CD4-positive, alpha-beta T cell (primary cell): Measurements from ENCODE around the gene ANKRD13B. TPM values are rescaled to one million over a fixed set of nuclear protein-coding genes. Genes with fewer than 3 reads are reported as not detected.

Experiments used
- ATAC-seq: fragments of 200-7000 bp; cut with Tn5 transposase; one replicate; pipeline ENCODE4 v1.10.0; 2022; ENCODE audit warnings: mild to moderate bottlenecking; ENCODE audit not compliant: poor library complexity
- CTCF ChIA-PET: fragments of 350-600 bp; sonication (Branson Sonifier 250); formaldehyde crosslinking; loops from one replicate; lab custom pipeline; 2021; ENCODE audit warnings: antibody characterized with exemption, inconsistent platforms; lab: Charles Lee
- POLR2A ChIA-PET: fragments of 350-600 bp; sonication (Branson Sonifier 250); formaldehyde crosslinking; loops from one replicate; lab custom pipeline; 2021; ENCODE audit warnings: antibody characterized with exemption, inconsistent platforms; lab: Charles Lee
- DNase-seq, 14 experiments: peaks; one replicate each; pipeline ENCODE4 v3.0.0-alpha.2; 2013 to 2020; ENCODE audit warnings: mixed read lengths in 2 of 14
- H3K27ac ChIP-seq, 2 donors: one replicate each; pipeline versions ENCODE4 v1.5.1 to v1.7.0; 2013; ENCODE audit warnings: low read length in 2 of 2, low read depth in 1 of 2, mild to moderate bottlenecking in 1 of 2
- H3K27me3 ChIP-seq, 2 experiments: 1 replicate in 1 of 2; 2 replicates in 1 of 2; pipeline versions ENCODE4 v1.6.1 to v1.7.0; 2013; ENCODE audit warnings: low read length in 2 of 2, control low read depth in 1 of 2, mild to moderate bottlenecking in 1 of 2, moderate library complexity in 1 of 2; ENCODE audit not compliant: insufficient read depth in 2 of 2, control insufficient read depth in 1 of 2
- H3K36me3 ChIP-seq: one replicate; pipeline ENCODE4 v1.6.1; 2013; ENCODE audit warnings: low read length, control low read depth; ENCODE audit not compliant: insufficient read depth
- H3K4me1 ChIP-seq: one replicate; pipeline ENCODE4 v1.6.1; 2013; ENCODE audit warnings: low read length, control low read depth; ENCODE audit not compliant: insufficient read depth
- H3K4me3 ChIP-seq: one replicate; pipeline ENCODE4 v1.5.1; 2013; ENCODE audit warnings: mild to moderate bottlenecking, low read length, moderate library complexity
- H3K9me3 ChIP-seq, 2 experiments: 1 replicate in 1 of 2; 2 replicates in 1 of 2; pipeline versions ENCODE4 v1.6.1 to v1.7.0; 2013; ENCODE audit warnings: low read length in 2 of 2, mild to moderate bottlenecking in 2 of 2, control low read depth in 1 of 2, moderate library complexity in 1 of 2; ENCODE audit not compliant: control insufficient read depth in 1 of 2, insufficient read depth in 1 of 2
- H3K27ac Mint-ChIP-seq: one replicate; pipeline ENCODE4 v1.8.0; 2020; ENCODE audit warnings: mixed read lengths
- H3K27me3 Mint-ChIP-seq: one replicate; pipeline ENCODE4 v1.8.0; 2021; ENCODE audit warnings: mixed read lengths
- H3K36me3 Mint-ChIP-seq: one replicate; pipeline ENCODE4 v1.8.0; 2021; ENCODE audit warnings: low read depth, mixed read lengths
- H3K4me1 Mint-ChIP-seq: one replicate; pipeline ENCODE4 v1.8.0; 2021; ENCODE audit warnings: low read depth, mixed read lengths
- H3K4me3 Mint-ChIP-seq: one replicate; pipeline ENCODE4 v1.8.0; 2020; ENCODE audit warnings: mild to moderate bottlenecking, mixed read lengths
- H3K9me3 Mint-ChIP-seq: one replicate; pipeline ENCODE4 v1.8.0; 2020; ENCODE audit warnings: mixed read lengths
- intact Hi-C, 2 experiments: fragments of 100-400 bp; cut with DNase I in 1 of 2; cut with micrococcal nuclease in 1 of 2; formaldehyde crosslinking; loops; one replicate each; pipeline versions ENCODE4 v1.15.1 to v1.9.0; 2023 to 2025; cut with DNase I, micrococcal nuclease
- total RNA-seq, 174 experiments: library from RNA in 2 of 174; stranded (reverse) in 2 of 174; gene quantifications; one replicate each; pipeline ENCODE4 v1.2.3 and lab custom pipeline; 2021 to 2026
- TF ChIP-seq, protein P1 (sequence below): fragments of 200-600 bp; IDR thresholded peaks from one replicate; pipeline ENCODE4 v1.8.0; 2022; ENCODE audit warnings: antibody characterized with exemption, mild to moderate bottlenecking

The ANKRD13B gene
- total RNA-seq, 2 experiments from 2014 or later = 2.1 to 3.0 TPM

DNA sequence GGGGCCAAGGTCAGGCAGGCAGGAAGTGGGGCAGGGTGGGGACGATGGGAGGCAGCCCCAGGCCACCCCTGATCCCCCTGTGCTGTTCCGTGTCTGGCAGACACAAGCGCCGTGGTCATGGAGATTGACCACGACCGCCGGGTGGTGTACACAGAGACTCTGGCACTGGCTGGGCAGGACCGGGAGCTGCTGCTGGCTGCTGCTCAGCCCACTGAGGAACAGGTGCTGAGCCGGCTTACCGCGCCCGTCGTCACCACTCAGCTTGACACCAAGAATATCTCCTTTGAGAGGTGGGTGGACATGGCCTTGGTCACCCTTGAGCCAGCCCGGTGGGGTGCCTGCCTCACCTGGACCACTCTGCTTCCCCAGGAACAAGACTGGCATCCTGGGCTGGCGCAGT lies 16.1 kb downstream of the ANKRD13B start:
- no peaks in the 10 kb centered on the region for H3K27me3 Mint-ChIP-seq
- H3K27me3 ChIP-seq = no peaks in the 10 kb centered on the region
- H3K36me3 ChIP-seq = no peaks in the 10 kb centered on the region
- H3K4me1 ChIP-seq = peaks cover 13% of the 10 kb centered on the region
- TF ChIP-seq, protein P1, sequence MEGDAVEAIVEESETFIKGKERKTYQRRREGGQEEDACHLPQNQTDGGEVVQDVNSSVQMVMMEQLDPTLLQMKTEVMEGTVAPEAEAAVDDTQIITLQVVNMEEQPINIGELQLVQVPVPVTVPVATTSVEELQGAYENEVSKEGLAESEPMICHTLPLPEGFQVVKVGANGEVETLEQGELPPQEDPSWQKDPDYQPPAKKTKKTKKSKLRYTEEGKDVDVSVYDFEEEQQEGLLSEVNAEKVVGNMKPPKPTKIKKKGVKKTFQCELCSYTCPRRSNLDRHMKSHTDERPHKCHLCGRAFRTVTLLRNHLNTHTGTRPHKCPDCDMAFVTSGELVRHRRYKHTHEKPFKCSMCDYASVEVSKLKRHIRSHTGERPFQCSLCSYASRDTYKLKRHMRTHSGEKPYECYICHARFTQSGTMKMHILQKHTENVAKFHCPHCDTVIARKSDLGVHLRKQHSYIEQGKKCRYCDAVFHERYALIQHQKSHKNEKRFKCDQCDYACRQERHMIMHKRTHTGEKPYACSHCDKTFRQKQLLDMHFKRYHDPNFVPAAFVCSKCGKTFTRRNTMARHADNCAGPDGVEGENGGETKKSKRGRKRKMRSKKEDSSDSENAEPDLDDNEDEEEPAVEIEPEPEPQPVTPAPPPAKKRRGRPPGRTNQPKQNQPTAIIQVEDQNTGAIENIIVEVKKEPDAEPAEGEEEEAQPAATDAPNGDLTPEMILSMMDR = no peak
- peaks cover 4% of the 10 kb centered on the region for H3K4me1 Mint-ChIP-seq
- intact Hi-C loops = no loop called here
- no peak overlapping the region for H3K27ac ChIP-seq
- no peak for ATAC-seq
- H3K4me3 ChIP-seq = no peak overlapping the region
- no peaks in the 10 kb centered on the region for H3K9me3 Mint-ChIP-seq
- no peak overlapping the region for H3K4me3 Mint-ChIP-seq
- no peak overlapping the region for H3K27ac Mint-ChIP-seq
- H3K9me3 ChIP-seq = no peaks in the 10 kb centered on the region
- POLR2A ChIA-PET = interaction anchor here (0.8 kb wide), 1 partner anchor 8 kb away, joined by 3 read pairs; no protein-coding TSS in a partner anchor
- H3K36me3 Mint-ChIP-seq = no peaks in the 10 kb centered on the region
- CTCF ChIA-PET = interaction anchor here (4.2 kb wide), 1 partner anchor 8 kb away, joined by 20 read pairs; no protein-coding TSS in a partner anchor
- no peak for DNase-seq

DNA sequence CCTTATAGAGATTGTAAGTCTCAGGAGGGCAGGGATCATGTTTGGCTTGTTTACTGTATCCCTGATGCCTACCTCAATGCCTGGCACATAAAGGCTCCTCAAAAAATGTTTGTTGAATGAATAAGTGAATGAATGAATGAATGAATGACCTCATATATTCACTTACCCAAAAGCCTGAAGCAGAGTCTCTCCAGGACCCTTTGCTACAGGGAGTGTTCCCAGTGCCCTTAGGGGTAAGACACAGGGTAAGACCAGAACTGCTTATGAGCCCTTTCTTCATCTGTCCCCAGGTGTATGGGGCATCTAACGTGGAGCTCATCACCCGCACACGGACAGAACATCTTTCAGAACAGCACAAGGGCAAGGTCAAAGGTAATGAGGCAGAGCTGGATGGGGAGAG lies 17.5 kb downstream of the ANKRD13B start:
- H3K27ac Mint-ChIP-seq = no peak overlapping the region
- POLR2A ChIA-PET = no interaction called here
- intact Hi-C loops = loop anchor here (5.0 to 10.0 kb wide), 3 partner anchors 46 to 324 kb away; partner anchors contain the start of genes ABHD15 (in 2 of the 2), TP53I13 (in 2 of the 2) and SSH2 (in 1 of the 2)

DNA sequence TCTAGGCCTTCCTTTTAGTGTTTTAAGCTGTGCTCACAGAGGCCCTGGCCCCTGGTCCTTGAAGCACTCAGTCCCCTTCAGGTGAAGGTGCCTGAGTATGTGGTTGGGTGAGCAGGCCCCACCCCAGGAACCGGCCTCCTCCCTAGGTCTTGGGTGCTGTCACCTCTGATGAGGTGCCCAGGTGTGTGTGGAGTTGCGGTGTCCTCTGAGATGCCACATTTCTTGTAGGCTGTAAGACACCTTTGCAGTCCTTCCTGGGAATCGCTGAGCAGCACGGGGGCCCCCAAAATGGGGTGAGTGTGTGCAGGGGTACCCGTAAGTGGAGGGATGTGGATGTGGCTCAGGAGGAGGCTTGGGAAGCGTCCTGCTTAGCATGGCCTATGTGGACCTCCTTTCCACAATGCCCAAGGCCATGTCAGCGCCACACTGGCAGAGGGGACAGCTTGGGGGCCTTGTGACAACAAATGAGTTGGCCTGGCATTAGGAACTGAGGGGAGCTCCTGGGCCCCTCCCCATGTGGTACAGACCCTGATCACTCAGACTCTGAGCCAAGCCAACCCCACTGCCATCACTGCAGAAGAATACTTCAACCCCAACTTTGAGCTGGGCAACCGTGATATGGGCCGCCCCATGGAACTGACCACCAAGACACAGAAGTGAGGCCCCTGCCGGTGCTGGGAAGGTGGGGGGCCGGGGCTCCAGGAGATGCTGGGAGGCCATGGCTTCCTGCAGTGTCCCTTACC lies 18.6 kb downstream of the ANKRD13B start:
- H3K36me3 ChIP-seq = no peaks in the 10 kb centered on the region
- ATAC-seq = no peak
- H3K9me3 ChIP-seq = no peaks in the 10 kb centered on the region
- no peaks in the 10 kb centered on the region for H3K27me3 ChIP-seq
- H3K4me3 Mint-ChIP-seq = peak overlapping the region; percentile 20
- no peaks in the 10 kb centered on the region for H3K36me3 Mint-ChIP-seq
- no peak overlapping the region for H3K27ac Mint-ChIP-seq
- TF ChIP-seq, protein P1 = no peak
- H3K4me1 ChIP-seq = peaks cover 38% of the 10 kb centered on the region
- H3K27ac ChIP-seq = no peak overlapping the region
- intact Hi-C loops = loop anchor here (1.0 to 10.0 kb wide), 4 partner anchors 17 to 323 kb away; partner anchors contain the start of genes ABHD15 (in 2 of the 2), TP53I13 (in 2 of the 2) and SSH2 (in 1 of the 2)
- H3K4me3 ChIP-seq = no peak overlapping the region
- no peak for DNase-seq
- CTCF ChIA-PET = no interaction called here
- H3K4me1 Mint-ChIP-seq = peaks cover 29% of the 10 kb centered on the region
- POLR2A ChIA-PET = no interaction called here
- no peaks in the 10 kb centered on the region for H3K9me3 Mint-ChIP-seq
- no peaks in the 10 kb centered on the region for H3K27me3 Mint-ChIP-seq

More for the DNA sequence above, 17.5 kb downstream of the ANKRD13B start:
- no peaks in the 10 kb centered on the region for H3K9me3 Mint-ChIP-seq
- Histone ChIP-seq H3K4me3 (no peak overlapping the region), H3K27me3 (no peaks in the 10 kb centered on the region), H3K36me3 (no peaks in the 10 kb centered on the region), H3K4me1 (peaks cover 27% of the 10 kb centered on the region), H3K27ac (no peak overlapping the region), H3K9me3 (no peaks in the 10 kb centered on the region)
- H3K4me3 Mint-ChIP-seq = no peak overlapping the region
- TF ChIP-seq, protein P1 = no peak
- H3K4me1 Mint-ChIP-seq = peaks cover 18% of the 10 kb centered on the region
- DNase-seq (no peak), ATAC-seq (no peak)
- CTCF ChIA-PET = no interaction called here
- no peaks in the 10 kb centered on the region for H3K27me3 Mint-ChIP-seq
- no peaks in the 10 kb centered on the region for H3K36me3 Mint-ChIP-seq
